B cell (primary cell): ENCODE results near the gene NT5M. TPM values are rescaled to one million over a fixed set of nuclear protein-coding genes. Genes with fewer than 3 reads are reported as not detected.
"Not testable (repeated sequence)": the region's sequence is repeated elsewhere in the genome, so short reads cannot be mapped to it uniquely, and the experiment has no call there.

Experiments used
- ATAC-seq: fragments of 200-7000 bp; cut with Tn5 transposase; one replicate; pipeline ENCODE4 v1.10.0; 2021; ENCODE audit warnings: low read depth, mild to moderate bottlenecking, moderate number of reproducible peaks, moderate library complexity
- CTCF ChIA-PET: fragments of 350-600 bp; sonication (Branson Sonifier 250); formaldehyde crosslinking; loops from one replicate; lab custom pipeline; 2021; ENCODE audit warnings: antibody characterized with exemption, inconsistent platforms; lab: Charles Lee
- POLR2A ChIA-PET: fragments of 350-600 bp; sonication (Branson Sonifier 250); formaldehyde crosslinking; loops from one replicate; lab custom pipeline; 2021; ENCODE audit warnings: antibody characterized with exemption; lab: Charles Lee
- DNase-seq: peaks from one replicate; pipeline ENCODE4 v3.0.0; 2013
- H2AFZ ChIP-seq: 2 replicates; pipeline ENCODE4 v1.6.1; 2012; ENCODE audit warnings: mild to moderate bottlenecking, low read depth, low read length; ENCODE audit not compliant: insufficient read depth, poor library complexity, severe bottlenecking
- H3K27ac ChIP-seq, 2 donors: 1 replicate in 1 of 2; 2 replicates in 1 of 2; pipeline ENCODE4 v1.5.1; 2012 to 2013; ENCODE audit warnings: low read length in 2 of 2, mild to moderate bottlenecking in 2 of 2, moderate library complexity in 1 of 2
- H3K27me3 ChIP-seq, 4 experiments: fragments of 200-600 bp in 1 of 4; sonication (generic) in 1 of 4; replicated peaks in 1 of 4; 1 replicate in 2 of 4; 2 replicates in 2 of 4; pipeline versions ENCODE4 v1.6.1 to v1.7.0; 2013 to 2016; ENCODE audit warnings: low read length in 3 of 4, mild to moderate bottlenecking in 2 of 4, mixed read lengths in 1 of 4, moderate library complexity in 1 of 4; ENCODE audit not compliant: insufficient read depth in 4 of 4, control insufficient read depth in 3 of 4; ENCODE audit errors: control extremely low read depth in 1 of 4
- H3K36me3 ChIP-seq, 2 experiments: replicated peaks in 1 of 2; 1 replicate in 1 of 2; 2 replicates in 1 of 2; pipeline versions ENCODE4 v1.6.1 to v1.7.1; 2013; ENCODE audit warnings: low read length in 1 of 2; ENCODE audit not compliant: insufficient read depth in 2 of 2, control insufficient read depth in 1 of 2; ENCODE audit errors: control extremely low read depth in 1 of 2, extremely low read depth in 1 of 2
- H3K4me1 ChIP-seq, 2 donors: fragments of 200-600 bp in 1 of 2; sonication (generic) in 1 of 2; 1 replicate in 1 of 2; 2 replicates in 1 of 2; pipeline versions ENCODE4 v1.5.1 to v1.6.1; 2013 to 2017; ENCODE audit warnings: low read length in 2 of 2; ENCODE audit not compliant: control insufficient read depth in 2 of 2, insufficient read depth in 2 of 2
- H3K4me2 ChIP-seq: replicated peaks from 2 replicates; pipeline ENCODE3; 2012; ENCODE audit warnings: mild to moderate bottlenecking, low read depth, low read length; ENCODE audit not compliant: poor library complexity, severe bottlenecking
- H3K4me3 ChIP-seq, 5 experiments: fragments of 200-600 bp in 1 of 5; sonication (generic) in 1 of 5; 1 replicate in 3 of 5; 2 replicates in 2 of 5; pipeline versions ENCODE4 v1.5.1 to v1.7.0; 2011 to 2016; ENCODE audit warnings: low read length in 4 of 5, mild to moderate bottlenecking in 4 of 5, low read depth in 2 of 5, control low read depth in 1 of 5, moderate library complexity in 1 of 5; ENCODE audit not compliant: insufficient read depth in 1 of 5; ENCODE audit errors: control extremely low read depth in 1 of 5, extremely low read depth in 1 of 5
- H3K79me2 ChIP-seq: fragments of 200-600 bp; sonication (generic); one replicate; pipeline ENCODE4 v1.6.0; 2016; ENCODE audit warnings: low read length; ENCODE audit not compliant: control insufficient read depth, insufficient read depth
- H3K9ac ChIP-seq: fragments of 200-600 bp; sonication (generic); 2 replicates; pipeline ENCODE4 v1.6.1; 2017; ENCODE audit warnings: mild to moderate bottlenecking, low read length, moderate library complexity
- H3K9me3 ChIP-seq, 3 donors: one replicate each; pipeline versions ENCODE4 v1.6.1 to v1.7.1; 2013; ENCODE audit warnings: low read length in 2 of 3; ENCODE audit not compliant: control insufficient read depth in 2 of 3, insufficient read depth in 1 of 3; ENCODE audit errors: control extremely low read depth in 1 of 3
- H4K20me1 ChIP-seq: 2 replicates; pipeline ENCODE4 v1.6.0; 2012; ENCODE audit warnings: mild to moderate bottlenecking, low read length; ENCODE audit not compliant: insufficient read depth, control insufficient read depth, poor library complexity, severe bottlenecking
- H3K27ac Mint-ChIP-seq: one replicate; pipeline ENCODE4 v1.8.0; 2021; ENCODE audit warnings: mixed read lengths
- H3K27me3 Mint-ChIP-seq: one replicate; pipeline ENCODE4 v1.8.0; 2021; ENCODE audit warnings: mixed read lengths
- H3K4me1 Mint-ChIP-seq: one replicate; pipeline ENCODE4 v1.8.0; 2021; ENCODE audit warnings: mixed read lengths
- H3K4me3 Mint-ChIP-seq: one replicate; pipeline ENCODE4 v1.8.0; 2021; ENCODE audit warnings: mixed read lengths
- H3K9me3 Mint-ChIP-seq: one replicate; pipeline ENCODE4 v1.8.0; 2022; ENCODE audit warnings: mixed read lengths; ENCODE audit not compliant: insufficient read depth
- CTCF ChIP-seq: fragments of 200-600 bp; IDR thresholded peaks from one replicate; pipeline ENCODE4 v1.8.0; 2022; ENCODE audit warnings: antibody characterized with exemption, mild to moderate bottlenecking
- EZH2 ChIP-seq: IDR thresholded peaks from 2 replicates; pipeline ENCODE4 v1.6.1; 2012; ENCODE audit warnings: borderline replicate concordance, low read depth, mild to moderate bottlenecking, moderate library complexity, low read length; ENCODE audit not compliant: insufficient read depth, poor library complexity, severe bottlenecking
- WGBS: methylation state at CpG from one replicate; pipeline ENCODE4 v1.1.5; 2013; ENCODE audit warnings: missing lambda C conversion rate; ENCODE audit not compliant: insufficient coverage; 5-methylcytosine and 5-hydroxymethylcytosine counted together
- intact Hi-C: fragments of 100-400 bp; cut with micrococcal nuclease; formaldehyde crosslinking; loops from one replicate; pipeline ENCODE4 v1.10.0; 2022
- polyA plus RNA-seq: library from polyadenylated mRNA; depleted of rRNA; stranded (reverse); fragments of >200 nt; gene quantifications from 2 replicates; pipeline ENCODE4 v1.2.3, GENCODE V29; 2012
- total RNA-seq, 2 donors: library from RNA; stranded (reverse); fragments of 120-200 nt in 1 of 2; gene quantifications; 1 replicate in 1 of 2; 2 replicates in 1 of 2; pipeline versions ENCODE4 v1.2.3 to v1.2.4, GENCODE V29; 2013 to 2022

NT5M gene
- total and polyA plus RNA-seq, 2 donors (not counting 1 experiment from before 2014, with no cell fraction given), result 0.40 to 0.47 TPM

- CTCF ChIA-PET, result no interaction called here
- Histone ChIP-seq H3K4me1 (no peaks in the 10 kb centered on the region), H3K4me2 (no peak overlapping the region), H3K36me3 (peaks cover 15 to 64% of the 10 kb centered on the region in 2 experiments), H3K27ac (no peak overlapping the region), H4K20me1 (no peaks in the 10 kb centered on the region), H3K79me2 (peaks cover 5% of the 10 kb centered on the region), H3K9ac (no peak overlapping the region), H3K27me3 (no peaks in the 10 kb centered on the region), H2AFZ (no peak overlapping the region), H3K4me3 (no peak overlapping the region), H3K9me3 (no peaks in the 10 kb centered on the region)
- ATAC-seq (no peak), DNase-seq (no peak)
- intact Hi-C loops, result no loop called here
- TF ChIP-seq CTCF, result no peak
- TF ChIP-seq EZH2, result no peak
- Mint-ChIP-seq H3K27me3 (no peaks in the 10 kb centered on the region), H3K4me3 (no peak overlapping the region), H3K27ac (no peak overlapping the region), H3K9me3 (no peaks in the 10 kb centered on the region), H3K4me1 (no peaks in the 10 kb centered on the region)
- 96% methylated on average over 2 of the region's 3 CpGs for WGBS
- POLR2A ChIA-PET, result no interaction called here
Observed at GRCh38 chr17:17253406-17253805, 49.8 kb upstream of the NT5M start.

- DNase-seq (no peak), ATAC-seq (no peak)
- POLR2A ChIA-PET, result no interaction called here
- H3K4me3 ChIP-seq, result no peak overlapping the region
- CTCF ChIA-PET, result no interaction called here
- no peaks in the 10 kb centered on the region for H3K27me3 Mint-ChIP-seq
- H3K4me3 Mint-ChIP-seq, result no peak overlapping the region
- no peaks in the 10 kb centered on the region for H4K20me1 ChIP-seq
- no peaks in the 10 kb centered on the region for H3K4me1 ChIP-seq
- no peak overlapping the region for H3K27ac Mint-ChIP-seq
- peaks cover 5% of the 10 kb centered on the region for H3K79me2 ChIP-seq
- peaks cover 15 to 65% of the 10 kb centered on the region in 2 experiments for H3K36me3 ChIP-seq
- no peaks in the 10 kb centered on the region for H3K4me1 Mint-ChIP-seq
- 100% methylated on average over 1 of the region's 3 CpGs for WGBS
- H3K9me3 ChIP-seq, result no peaks in the 10 kb centered on the region
- no peaks in the 10 kb centered on the region for H3K9me3 Mint-ChIP-seq
- TF ChIP-seq CTCF (no peak), EZH2 (no peak)
- intact Hi-C loops, result no loop called here
- H2AFZ ChIP-seq, result no peak overlapping the region
- no peak overlapping the region for H3K4me2 ChIP-seq
- H3K9ac ChIP-seq, result no peak overlapping the region
- no peak overlapping the region for H3K27ac ChIP-seq
- no peaks in the 10 kb centered on the region for H3K27me3 ChIP-seq
Observed at GRCh38 chr17:17254036-17254435, 49.1 kb upstream of the NT5M start.

- H3K4me3 Mint-ChIP-seq, H3K9me3 ChIP-seq, H3K9ac ChIP-seq, H4K20me1 ChIP-seq, intact Hi-C loops, ATAC-seq, POLR2A ChIA-PET, H3K79me2 ChIP-seq, CTCF ChIA-PET, H3K27me3 ChIP-seq, H3K4me2 ChIP-seq, H3K9me3 Mint-ChIP-seq, DNase-seq, H3K27ac Mint-ChIP-seq, H3K27me3 Mint-ChIP-seq, H2AFZ ChIP-seq, H3K4me3 ChIP-seq, H3K4me1 ChIP-seq, H3K4me1 Mint-ChIP-seq, H3K27ac ChIP-seq: not testable (repeated sequence)
- H3K36me3 ChIP-seq, result peaks cover 12 to 71% of the 10 kb centered on the region in 2 experiments
- 100% methylated on average over 2 of the region's 11 CpGs for WGBS
Observed at GRCh38 chr17:17255689-17256088, 47.5 kb upstream of the NT5M start.
